ENCODE results near the gene PRKCE.

- TF ChIP-seq CTCF (IDR thresholded peaks at IDR 0.05) (no peak), POLR2A (IDR thresholded peaks at IDR 0.05) (no peak)
Measured at GRCh38 chr2:45789961-45790723, 138.7 kb downstream of the PRKCE start.

Data from body of pancreas (tissue), 4 donors.